Mammary epithelial cell (primary cell): Measurements from ENCODE around the gene CFAP43.

Experiments
- EZH2 ChIP-seq: IDR thresholded peaks from 2 replicates; pipeline ENCODE4 v1.6.1; 2012; ENCODE audit warnings: low read length, inconsistent platforms, borderline replicate concordance
- TF ChIP-seq, protein P1 (sequence below), 2 donors: IDR thresholded peaks in 1 of 2; conservative IDR thresholded peaks in 1 of 2; 2 replicates each; pipeline ENCODE4 v1.5.1; 2011 to 2012; ENCODE audit warnings: inconsistent platforms in 2 of 2, low read length in 2 of 2, mild to moderate bottlenecking in 2 of 2, control low read depth in 1 of 2, low read depth in 1 of 2; ENCODE audit not compliant: insufficient read depth in 1 of 2; ENCODE audit errors: extremely low read depth in 1 of 2

DNA sequence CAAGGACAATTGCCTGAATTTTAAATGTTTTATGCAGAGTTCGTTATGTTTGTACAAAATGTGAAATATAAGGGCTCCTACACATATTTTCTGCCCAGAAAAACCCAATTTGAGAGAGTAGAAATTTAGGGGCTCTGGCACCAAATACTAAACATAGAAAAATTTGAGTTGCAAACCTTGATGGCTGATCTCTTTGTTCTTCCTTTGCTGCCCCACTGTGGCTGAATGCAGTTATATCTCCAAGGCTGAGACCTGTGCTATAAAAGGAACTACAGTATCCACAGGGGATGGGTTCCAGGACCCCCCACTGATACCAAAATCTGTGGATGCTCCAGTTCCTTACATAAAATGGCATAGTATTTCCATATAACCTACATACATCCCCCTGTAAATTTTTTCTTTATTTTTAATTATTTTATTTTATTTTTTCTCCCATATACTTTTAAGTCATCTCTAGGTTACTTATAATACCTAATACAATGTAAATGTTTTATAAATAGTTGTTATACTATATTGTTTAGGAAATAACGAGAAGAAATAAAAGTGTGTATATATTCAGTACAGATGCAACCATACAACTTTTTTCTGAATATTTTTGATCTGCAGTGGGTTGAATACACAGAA, 22.5 kb downstream of the CFAP43 start:
- TF ChIP-seq, protein P1, sequence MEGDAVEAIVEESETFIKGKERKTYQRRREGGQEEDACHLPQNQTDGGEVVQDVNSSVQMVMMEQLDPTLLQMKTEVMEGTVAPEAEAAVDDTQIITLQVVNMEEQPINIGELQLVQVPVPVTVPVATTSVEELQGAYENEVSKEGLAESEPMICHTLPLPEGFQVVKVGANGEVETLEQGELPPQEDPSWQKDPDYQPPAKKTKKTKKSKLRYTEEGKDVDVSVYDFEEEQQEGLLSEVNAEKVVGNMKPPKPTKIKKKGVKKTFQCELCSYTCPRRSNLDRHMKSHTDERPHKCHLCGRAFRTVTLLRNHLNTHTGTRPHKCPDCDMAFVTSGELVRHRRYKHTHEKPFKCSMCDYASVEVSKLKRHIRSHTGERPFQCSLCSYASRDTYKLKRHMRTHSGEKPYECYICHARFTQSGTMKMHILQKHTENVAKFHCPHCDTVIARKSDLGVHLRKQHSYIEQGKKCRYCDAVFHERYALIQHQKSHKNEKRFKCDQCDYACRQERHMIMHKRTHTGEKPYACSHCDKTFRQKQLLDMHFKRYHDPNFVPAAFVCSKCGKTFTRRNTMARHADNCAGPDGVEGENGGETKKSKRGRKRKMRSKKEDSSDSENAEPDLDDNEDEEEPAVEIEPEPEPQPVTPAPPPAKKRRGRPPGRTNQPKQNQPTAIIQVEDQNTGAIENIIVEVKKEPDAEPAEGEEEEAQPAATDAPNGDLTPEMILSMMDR (conservative IDR thresholded peaks at IDR 0.05 in 1 of 2, IDR thresholded peaks at IDR 0.05 in 1 of 2; ENCODE audit: extremely low read depth in 1 of 2, insufficient read depth in 1 of 2, low read depth in 1 of 2, low read length in 2 of 2), result peak; percentile 54 to 75
- TF ChIP-seq EZH2, result no peak
